Measurements from ENCODE around the gene CELA2A.
"Not testable (repeated sequence)": the region's sequence is repeated elsewhere in the genome, so short reads cannot be mapped to it uniquely, and the experiment has no call there.

Gene CELA2A

GRCh38 chr1:15519625-15520024 lies 63.1 kb downstream of the CELA2A start:
- H3K4me3 ChIP-seq (ENCODE audit: low read depth, low read length), result no peak overlapping the region
- DNase-seq (ENCODE audit: low read depth), result no peak
- TF ChIP-seq CTCF (IDR thresholded peaks at IDR 0.05; ENCODE audit: insufficient read depth, low read depth, low read length, missing control alignments), result no peak

- DNase-seq (ENCODE audit: low read depth); H3K4me3 ChIP-seq (ENCODE audit: low read depth, low read length): not testable (repeated sequence)
Observed at GRCh38 chr1:15521206-15521906, 64.8 kb downstream of the CELA2A start.
